8988T (cell line): Measurements from ENCODE around the gene CMKLR1.

Source experiments
- DNase-seq: peaks from one replicate; pipeline ENCODE4 v3.0.0; 2011

CMKLR1 gene

DNA sequence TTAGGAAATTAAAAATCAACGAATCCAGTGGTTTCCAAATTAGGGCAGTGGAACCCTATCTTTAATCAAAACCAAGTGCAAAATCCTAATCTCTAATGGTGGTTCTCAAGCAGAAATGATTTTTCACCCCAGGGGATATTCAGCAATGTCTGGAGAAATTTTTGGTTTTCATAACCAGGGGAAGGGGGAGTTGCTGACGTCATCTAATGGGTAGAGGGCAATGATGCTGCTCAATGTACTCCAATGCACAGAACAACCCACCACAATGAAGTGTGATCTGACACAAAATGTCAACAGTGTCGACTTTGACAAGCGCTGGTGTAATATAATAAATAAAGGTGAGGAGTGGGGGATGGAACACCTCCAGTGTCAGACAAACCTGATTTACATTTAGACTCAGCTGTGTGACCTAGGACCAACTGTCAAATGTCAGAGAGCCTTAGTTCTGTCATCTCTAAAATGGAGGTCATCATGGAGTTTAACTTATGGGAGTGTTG lies 81.5 kb downstream of the CMKLR1 start:
- no peak for DNase-seq

DNA sequence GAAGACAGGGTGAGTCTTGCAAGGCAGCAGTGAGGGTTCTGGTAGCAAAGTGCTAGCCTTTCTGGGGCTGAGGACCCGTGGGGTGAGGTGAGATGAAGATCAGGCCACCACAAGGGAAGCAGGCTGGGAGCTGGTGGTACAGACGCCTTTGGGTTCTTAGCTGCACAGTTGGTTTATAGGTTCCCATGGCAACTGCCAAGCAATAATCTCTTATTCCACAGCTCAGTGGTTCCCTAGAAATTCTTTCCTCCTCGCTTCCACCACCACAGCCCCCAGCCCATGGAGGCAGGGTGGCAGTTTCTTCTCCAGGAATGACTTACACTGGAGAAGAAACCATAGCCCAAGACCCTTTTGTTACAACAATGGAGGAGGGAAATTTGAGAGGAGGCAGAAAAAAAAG lies 82.1 kb downstream of the CMKLR1 start:
- no peak for DNase-seq

DNA sequence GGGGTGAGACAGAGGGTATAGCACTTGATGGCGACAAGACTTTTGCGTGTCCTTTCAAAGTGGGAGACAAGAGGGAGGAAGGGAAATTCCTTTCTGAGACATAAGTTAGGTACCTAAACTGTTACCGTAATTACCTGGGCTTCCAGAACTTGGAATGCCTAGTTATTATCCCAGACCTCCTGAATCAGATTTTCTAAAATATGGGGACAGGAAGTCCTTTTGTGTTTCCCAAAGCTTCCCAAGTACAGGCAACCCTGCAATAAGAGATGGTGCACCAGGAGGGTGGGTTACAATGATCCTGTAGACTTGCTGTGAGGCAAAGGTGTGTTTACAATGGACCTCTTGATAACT lies 83.9 kb downstream of the CMKLR1 start:
- DNase-seq: no peak

DNA sequence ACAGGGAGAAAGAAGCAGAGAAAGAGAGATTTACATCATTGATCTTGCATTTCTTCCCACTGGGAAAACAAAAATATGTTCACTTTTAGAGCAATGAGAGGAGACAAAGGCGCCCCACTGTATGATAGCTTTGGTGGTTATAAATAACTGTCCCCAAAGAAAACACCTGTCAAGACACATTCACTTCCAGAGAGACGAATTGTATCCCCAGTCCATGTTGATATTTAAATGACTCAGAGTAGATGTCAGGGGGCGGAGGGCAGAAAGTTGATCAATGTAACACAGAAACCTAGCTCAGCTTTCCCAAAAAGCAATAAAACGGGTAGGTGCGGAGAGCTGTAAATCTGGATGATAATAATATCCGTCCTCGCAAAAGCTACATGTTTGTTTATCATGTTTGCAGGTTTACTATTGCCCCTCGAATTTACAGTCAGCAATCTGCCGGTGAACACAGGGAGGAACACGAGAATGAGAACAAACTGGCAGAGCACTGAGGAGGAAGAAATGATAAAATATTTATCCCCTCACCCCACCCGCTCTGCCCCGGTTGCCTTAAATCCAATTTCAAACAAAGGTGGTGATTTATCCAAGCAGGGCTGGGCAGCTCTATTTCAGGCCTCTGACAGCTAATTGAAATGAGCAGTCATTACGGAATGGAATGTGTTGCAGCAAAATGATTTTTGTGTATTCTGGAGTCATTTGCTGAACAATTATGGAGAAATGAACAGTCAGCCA lies 84.4 kb downstream of the CMKLR1 start:
- DNase-seq: no peak

DNA sequence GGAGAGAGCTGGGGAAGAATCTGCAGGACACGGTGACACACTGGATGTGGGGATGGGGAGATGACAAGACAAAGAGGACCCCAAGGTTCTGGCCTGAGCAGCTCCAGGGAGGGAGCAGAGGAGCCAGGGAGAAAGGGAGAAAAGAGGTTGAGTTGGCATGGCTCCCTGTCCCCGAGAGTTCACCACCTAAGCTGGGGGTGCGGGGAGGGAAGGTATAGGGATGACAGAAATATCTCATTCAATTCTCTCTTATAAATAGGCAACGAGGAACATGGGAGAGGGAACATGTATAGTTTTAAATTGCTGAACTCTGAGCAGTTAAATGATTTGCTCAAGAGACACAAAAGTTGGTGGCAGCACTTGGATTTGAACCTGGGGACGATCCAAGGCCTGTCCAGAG lies 85.1 kb downstream of the CMKLR1 start:
- DNase-seq: no peak

DNA sequence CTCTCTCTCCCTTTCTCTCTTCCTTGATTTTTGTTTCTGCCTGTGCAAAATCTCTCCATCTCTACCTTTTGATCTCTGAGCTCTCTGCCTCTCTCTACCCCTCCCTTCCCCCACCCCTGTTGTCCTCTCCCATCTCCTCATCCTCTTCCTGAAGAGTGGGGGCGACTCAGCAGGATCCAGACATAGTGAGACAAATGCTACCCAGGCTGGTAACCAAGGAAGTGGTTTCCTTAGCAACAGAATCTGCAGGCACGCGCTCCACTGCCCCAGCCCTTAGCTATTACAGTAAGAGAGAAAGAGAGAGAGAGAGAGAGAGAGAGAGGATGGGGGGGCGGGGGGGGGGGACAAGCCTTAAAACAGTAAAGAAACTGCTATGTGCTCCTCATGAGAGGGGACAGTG lies 85.6 kb downstream of the CMKLR1 start:
- no peak for DNase-seq

DNA sequence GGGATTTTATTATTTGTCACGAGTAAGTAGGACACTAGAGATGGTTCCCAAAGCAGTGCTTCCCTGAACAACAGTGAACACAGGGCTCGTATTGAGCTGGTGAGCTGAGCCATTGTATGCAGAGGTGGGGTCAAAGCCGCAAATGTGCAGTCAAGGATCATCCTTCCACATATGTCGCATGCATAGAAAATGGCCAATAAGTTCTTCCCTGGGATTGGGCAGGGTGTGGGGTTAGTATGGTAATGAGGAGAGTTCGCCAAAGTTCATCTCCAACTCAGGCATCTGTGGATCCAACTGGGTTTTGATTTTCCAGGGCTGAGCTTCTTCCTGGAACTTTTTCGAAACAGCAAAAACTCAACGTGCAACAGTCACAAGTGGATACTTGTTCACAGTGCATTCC lies 86.6 kb downstream of the CMKLR1 start:
- DNase-seq: no peak

DNA sequence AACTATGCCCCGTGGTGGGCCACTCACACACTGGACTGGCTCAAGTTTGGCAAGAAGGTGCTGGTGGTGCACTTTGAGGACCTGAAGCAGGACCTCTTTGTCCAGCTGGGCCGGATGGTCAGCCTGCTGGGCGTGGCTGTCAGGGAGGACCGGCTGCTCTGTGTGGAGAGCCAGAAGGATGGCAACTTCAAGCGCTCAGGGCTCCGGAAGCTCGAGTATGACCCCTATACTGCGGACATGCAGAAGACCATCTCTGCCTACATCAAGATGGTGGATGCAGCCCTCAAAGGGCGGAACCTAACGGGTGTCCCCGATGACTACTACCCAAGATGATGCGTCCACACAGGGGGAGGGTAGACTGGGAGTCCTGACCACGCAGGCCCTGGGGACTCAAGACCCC lies 91.1 kb downstream of the CMKLR1 start:
- DNase-seq: no peak

DNA sequence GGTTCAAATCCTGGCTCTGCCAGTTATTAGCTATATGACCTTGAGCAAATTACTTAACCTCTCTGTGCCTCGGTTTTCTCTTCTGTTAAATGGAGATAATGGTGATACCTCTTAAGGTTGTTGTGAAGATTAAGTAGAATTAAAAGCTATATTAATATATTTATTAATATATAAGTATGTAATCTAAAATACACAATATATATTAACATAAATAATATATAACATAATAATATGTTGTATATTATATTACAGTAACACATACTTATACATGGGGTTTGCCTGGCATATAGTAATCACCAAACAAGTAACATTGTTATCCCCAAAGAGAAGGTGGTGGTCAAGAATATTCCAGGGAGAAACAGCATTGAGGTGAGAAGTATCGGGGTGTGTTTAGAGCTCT lies 92.0 kb downstream of the CMKLR1 start:
- DNase-seq: no peak

DNA sequence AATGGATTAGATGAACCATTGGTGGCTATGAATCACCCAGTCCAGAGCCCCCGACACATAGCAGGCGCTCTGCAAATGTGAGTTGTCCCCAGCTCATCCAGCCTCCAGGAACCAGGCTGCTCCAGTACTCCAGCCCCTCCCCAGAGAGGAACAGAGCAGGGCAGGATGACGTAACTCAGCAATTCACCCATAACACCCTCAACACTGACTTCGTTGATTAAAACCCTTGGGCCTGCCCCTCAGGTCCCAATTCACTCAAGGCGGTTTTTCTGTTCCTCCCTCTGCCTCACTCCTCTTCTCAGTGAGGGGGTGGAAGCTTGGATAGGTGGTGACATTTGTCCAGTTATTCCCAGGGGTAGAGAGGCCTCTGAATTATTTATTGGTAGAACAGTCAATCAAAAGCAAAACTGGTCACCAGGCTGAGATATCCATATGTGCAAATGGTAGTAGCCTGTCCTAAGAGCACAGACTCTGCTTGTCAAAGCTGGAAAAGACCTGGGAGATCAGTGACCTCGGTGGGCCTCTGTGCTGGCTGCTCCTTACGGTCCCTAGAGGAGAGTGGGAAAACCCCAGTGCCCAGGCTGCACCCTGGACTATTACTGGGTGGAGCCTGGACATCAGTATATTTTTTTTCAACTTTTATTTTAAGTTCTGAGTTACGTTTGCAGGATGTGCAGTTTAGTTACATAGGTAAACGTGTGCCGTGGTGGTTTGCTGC lies 97.0 kb downstream of the CMKLR1 start:
- DNase-seq: no peak

DNA sequence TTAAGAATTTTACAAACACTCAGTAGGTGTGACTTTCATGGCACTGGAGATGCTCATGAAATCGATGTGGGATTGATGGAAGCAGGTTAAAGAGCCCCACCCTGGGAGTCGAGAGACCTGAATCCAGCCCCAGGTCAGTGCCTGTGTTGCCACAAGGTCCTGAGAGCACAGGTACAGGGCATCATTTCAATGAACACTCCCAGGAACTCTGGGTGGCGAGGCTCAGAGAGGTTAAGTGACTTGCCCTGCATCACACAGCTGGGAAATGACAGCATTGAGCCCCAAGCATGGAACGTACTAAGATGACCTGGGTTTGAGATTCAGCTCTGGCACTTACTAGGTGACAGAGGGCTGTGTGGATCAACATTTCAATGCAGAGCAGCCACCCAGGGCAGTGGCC lies 98.2 kb downstream of the CMKLR1 start:
- DNase-seq: no peak

DNA sequence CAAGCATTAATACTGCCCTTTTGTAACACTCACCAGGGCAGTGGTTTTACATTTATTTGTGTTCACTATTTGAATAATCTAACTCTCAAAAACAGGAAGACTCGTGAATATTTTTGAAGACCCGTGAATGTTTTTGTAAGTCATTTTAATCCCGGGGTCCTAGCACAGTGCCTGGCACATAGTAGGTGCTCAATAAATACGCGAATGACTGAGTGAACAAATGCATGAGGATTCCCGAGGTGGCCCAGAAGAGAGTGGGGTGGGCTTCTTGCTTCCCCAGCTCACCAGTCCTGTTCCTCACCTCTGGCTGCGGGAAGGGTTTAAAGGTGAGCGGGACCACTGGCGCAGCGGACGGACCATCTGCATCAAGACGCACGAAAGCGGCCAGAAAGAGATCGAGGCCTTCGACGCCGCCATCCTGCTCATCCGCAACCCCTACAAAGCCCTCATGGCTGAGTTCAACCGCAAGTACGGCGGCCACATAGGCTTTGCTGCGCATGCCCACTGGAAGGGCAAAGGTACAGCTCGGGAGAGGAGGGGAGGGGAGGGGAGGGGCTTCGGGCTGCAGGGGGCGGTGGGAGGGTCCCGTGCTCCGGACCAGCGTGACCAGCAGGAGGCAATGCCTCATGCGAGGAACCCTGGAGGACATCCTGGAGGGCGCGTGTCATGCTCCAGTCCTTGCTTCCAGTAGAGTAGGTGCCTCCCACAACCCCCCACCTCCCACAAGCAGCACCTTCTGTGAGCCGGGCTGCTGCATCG lies 98.9 kb downstream of the CMKLR1 start:
- no peak for DNase-seq

DNA sequence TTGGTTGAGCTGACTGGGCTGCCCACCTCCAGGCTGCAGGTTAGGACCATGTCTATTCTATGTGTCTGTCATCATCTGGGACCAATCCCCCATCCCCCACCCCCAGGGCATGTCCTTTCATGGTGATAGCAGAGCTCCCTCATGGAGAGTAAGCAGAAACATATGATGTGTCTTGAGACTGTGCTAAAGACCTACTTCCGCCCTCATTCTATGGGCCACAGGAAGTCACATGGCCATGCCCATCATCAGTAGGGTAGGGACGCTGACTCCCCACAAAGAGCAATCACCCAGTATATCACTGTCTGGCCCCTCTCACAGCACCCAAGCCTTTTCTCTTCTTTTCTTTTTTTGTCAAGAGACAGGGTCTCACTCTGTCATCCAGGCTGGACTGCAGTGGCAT lies 99.7 kb downstream of the CMKLR1 start:
- DNase-seq: no peak

DNA sequence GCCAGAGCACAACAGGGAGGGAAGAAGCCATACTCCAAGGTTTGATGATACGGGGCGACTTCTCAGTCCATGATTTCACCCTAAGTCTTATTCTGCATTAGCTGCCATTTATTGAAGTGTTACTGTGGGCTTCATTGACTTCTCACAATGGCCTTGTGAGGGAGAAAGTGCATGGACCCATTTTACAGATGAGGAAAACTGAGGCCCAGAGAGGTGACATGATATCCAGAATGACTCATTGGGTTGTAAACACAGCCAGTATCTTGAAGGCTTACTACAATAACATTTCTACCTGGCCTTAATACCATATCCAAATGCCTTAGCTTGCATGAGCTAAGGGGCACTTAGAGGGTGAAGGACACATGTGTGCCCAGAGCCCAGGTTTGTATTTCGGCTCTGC lies 100.6 kb downstream of the CMKLR1 start:
- DNase-seq: no peak
